GM19035 (cell line): Measurements from ENCODE around the gene WNT3A.

Source experiments
- ATAC-seq: cut with Tn5 transposase; IDR thresholded peaks from one replicate; pipeline ENCODE4 v1.9.1; 2021; ENCODE audit not compliant: unreplicated experiment

WNT3A gene

GRCh38 chr1:228030451-228031201 is 23.8 kb downstream of the WNT3A start:
- ATAC-seq = no peak

DNA sequence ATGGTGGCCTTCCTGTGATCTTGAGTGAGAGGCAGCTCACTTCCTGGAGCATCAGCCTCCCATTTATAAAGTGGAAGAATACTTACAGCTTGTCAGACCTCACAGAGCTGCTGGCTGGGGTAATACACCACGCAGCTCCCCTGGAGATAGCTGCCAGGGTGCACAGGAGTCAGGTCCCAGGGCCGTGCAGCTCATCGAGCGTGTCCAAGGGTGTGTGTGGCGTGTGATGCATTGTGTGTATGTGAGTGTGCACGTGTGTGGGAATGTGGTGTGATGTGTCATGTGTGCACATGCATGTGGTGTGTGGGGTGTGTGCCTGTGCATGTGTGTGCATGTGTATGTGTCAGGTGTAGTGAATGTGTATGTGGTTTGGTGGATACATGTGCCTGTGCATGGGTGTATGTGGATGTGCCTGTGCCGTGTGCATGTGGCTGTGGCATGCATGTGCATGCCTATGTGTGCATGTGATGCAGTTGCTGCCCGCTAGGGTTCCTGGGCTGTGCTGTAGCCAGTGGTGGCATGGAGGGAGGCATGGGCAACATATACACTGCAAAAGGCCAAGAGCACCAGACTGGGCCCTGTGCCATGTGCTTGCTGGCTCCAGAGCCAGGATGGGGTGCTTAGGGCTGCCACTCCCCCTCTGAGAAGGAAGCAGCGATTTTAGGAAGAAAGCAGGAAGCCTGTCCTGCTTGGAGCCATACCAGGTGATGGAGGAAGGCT is 24.6 kb downstream of the WNT3A start:
- no peak for ATAC-seq

DNA sequence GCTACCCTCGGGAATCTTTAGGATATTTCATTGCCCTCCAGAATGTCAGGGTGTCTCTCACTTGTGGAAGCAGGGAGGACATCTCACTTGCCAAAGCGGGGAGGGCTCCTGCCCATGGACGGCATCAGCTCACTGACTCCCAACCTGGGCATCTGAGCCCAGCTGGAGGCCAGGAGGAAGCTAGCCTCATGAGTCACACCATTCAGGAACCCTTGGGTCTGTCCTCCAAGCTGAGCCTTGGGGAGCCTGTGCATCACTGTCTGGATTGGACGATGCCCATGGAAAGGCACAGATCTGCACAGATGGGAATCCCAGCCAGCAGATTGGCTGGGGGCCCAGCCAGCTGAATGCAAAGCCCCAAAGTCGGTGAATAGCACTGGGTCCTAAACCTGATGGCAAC is 25.2 kb downstream of the WNT3A start:
- no peak for ATAC-seq

- ATAC-seq = no peak
These were observed 26.6 kb downstream of the WNT3A start for GRCh38 chr1:228033376-228033775.

- ATAC-seq = no peak
These were observed 28.4 kb downstream of the WNT3A start for GRCh38 chr1:228034954-228035837.

GRCh38 chr1:228035844-228036243 is 29.0 kb downstream of the WNT3A start:
- no peak for ATAC-seq

- ATAC-seq = no peak
These were observed 30.0 kb downstream of the WNT3A start for GRCh38 chr1:228036701-228037231.

DNA sequence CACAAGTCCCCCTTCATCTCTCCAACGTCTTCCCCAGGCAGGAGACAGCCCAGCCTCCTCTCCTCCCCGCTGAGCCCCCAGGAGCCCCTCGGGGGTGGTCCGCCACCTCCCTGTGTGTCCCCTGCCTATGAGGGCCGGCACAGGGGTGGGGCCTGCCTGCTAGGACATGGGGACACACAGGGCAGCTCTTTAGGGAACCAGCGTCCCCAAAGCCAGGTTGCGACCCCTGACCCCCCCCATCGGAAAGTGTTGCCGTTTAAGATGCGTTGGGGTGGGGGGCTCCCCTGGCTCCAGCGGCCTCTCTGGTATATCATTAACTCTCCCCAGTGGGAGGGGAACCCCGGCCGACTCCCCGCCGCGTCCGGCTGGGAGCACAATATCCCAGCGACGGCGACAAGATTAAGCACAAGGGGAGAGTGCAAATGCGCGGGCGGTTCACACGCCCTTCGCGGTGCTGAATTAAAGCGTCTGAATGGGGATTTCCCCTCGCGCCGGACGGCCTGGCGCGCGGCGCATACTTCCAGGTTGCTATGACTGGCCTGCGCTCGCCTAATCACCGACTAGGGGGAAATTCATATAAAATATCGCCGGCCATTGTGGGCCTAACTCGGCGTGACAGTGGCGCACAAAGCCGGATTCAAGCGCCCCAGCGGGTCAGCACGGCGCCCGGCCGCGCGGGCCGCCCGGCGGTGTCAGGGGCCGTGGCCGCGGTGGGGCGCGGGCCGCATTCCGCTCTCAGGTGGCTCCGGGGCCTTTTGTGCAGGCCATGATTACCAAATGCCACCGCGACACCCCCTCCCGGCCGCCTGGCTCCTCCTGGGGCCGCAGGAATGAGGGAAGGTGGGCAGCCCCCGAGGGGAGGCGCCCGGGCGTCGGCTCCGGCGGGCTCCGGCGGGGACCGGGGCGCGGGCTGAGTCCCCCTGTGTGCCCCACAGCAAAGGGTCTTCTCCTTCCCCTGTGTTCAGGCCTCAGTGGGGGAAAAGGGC is 30.9 kb downstream of the WNT3A start:
- peak; percentile 96 for ATAC-seq

- no peak for ATAC-seq
These were observed 31.7 kb downstream of the WNT3A start for GRCh38 chr1:228038387-228039005.

- no peak for ATAC-seq
These were observed 32.5 kb downstream of the WNT3A start for GRCh38 chr1:228039006-228039903.

DNA sequence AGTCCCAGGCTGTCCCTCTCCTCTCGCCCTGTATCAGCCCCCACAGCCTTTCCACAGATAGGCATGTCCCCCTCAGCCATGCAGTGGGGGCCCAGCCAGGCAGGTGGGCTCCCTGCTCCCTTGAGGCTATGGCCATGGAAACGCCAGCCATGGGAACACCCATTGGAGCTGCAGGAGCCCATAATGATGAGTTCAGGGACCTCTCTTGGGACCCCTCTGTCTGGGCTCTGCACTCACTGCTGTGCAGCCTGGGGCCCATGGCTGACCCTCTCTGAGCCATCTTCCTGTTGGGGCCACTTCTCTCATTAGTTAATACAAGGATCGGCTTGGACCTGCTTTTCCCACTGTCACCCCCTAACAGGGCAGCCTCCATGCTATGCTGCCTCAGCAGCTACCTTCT is 33.2 kb downstream of the WNT3A start:
- ATAC-seq = no peak

DNA sequence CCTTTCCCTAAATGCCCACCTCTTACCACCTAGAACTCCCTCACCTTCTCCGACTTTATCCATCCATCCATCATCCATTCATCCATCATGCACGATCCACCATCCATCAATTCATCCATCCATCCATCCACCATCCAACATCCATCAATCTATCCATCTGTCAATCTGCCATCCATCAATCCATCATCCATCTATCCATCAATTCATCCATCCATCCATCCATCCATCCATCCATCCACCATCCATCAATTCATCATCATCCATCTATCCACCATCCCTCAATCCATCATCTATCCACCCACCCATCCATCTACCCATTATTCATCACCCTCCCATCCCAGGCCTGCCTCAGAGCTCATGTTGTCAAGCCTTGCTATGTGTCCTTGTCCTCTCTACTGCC is 34.5 kb downstream of the WNT3A start:
- no peak for ATAC-seq

DNA sequence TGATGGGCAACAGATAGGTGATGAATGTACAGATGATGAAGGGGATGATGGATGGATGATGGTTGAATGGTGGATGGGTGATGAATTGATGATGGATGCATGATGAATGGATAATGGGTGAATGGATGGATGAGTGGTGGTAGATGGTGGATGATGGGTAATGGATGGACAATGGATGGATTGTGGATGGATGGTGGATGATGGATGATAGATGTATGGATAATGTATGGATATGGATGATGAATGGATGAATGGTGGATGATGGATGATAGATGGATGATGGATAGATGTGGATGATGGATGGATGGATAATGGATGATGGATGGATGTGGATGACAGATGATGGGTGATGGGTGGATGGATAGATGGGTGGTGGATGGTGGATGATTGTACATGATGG is 35.7 kb downstream of the WNT3A start:
- ATAC-seq = no peak

- no peak for ATAC-seq
These were observed 36.6 kb downstream of the WNT3A start for GRCh38 chr1:228043281-228043848.

- no peak for ATAC-seq
These were observed 38.2 kb downstream of the WNT3A start for GRCh38 chr1:228044961-228045360.

GRCh38 chr1:228045405-228045804 is 38.6 kb downstream of the WNT3A start:
- no peak for ATAC-seq

DNA sequence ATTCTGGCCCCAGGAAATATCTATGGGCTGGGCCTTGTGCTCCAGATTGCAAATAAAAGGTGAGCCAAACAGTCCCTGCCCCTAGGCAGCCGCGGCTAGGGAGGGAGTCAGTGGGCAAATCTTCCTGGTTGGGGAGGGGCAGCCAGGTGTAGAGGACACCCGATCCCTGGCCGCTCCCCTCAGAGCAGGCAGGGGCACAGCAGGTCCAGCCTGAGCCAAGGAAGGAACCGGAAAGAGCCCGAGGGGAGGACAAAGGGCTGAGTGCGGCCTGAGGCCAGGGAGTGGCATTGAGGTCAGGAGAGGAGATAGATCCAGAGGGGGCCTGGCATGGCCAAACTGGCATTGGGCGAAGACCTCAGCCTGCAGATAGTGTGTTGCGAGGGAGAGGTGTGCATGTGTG is 39.1 kb downstream of the WNT3A start:
- ATAC-seq = no peak

DNA sequence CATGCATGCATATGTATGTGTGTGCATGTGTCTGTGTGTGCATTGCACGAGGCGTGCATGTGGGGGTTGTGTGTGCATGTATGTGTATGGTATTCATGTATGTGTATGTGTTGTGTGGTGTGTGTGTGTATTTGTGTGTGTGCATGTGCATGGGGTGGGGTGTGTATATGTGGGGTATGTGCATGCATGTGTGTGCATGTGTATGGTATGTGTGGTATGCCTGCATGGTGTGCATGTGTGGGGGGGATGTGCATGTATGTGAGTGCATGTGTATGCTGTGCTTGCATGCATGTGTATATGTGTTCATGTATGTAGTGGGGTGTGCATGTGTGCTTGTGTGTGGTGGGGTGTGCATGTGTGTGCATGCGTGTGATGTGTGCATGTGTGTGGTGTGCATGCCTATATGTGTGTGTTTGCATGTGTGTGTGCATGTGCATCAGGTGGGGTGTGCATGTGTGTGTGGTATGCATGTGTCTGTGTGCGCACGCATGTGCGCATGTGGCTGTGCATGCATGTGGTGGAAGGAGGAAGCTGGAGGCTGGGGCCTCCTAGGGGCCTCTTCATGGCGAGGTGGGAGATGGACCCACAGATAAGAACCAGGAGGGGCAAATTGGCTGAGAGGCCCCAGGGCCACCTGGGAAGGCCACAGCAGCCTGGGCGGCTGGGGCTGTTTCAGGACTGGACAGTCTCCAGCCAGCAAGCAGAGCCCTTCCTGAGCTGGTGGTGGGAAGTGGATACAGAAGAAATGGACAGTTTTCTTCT is 39.8 kb downstream of the WNT3A start:
- ATAC-seq = no peak
